Spleen (tissue), 11 donors: Measurements from ENCODE around the gene NOTUM. TPM values are rescaled to one million over a fixed set of nuclear protein-coding genes. Genes with fewer than 3 reads are reported as not detected.

ENCODE experiments used
- DNase-seq: peaks from one replicate; pipeline ENCODE4 v3.0.0-alpha.2; 2020
- H3K27ac ChIP-seq, 8 donors: fragments of 200-600 bp; sonication (generic) in 7 of 8; 1 replicate in 4 of 8; 2 replicates in 4 of 8; pipeline versions ENCODE4 v1.5.0 to v1.8.0; 2016 to 2021; ENCODE audit warnings: inconsistent platforms in 4 of 8, mild to moderate bottlenecking in 4 of 8, moderate library complexity in 1 of 8
- H3K27me3 ChIP-seq, 7 donors: fragments of 200-600 bp; sonication (generic) in 6 of 7; replicated peaks in 1 of 7; 1 replicate in 4 of 7; 2 replicates in 3 of 7; pipeline versions ENCODE4 v1.5.0 to v1.8.0; 2016 to 2021; ENCODE audit warnings: inconsistent platforms in 3 of 7, mild to moderate bottlenecking in 1 of 7
- H3K36me3 ChIP-seq, 6 donors: fragments of 200-600 bp; sonication (generic) in 5 of 6; 1 replicate in 4 of 6; 2 replicates in 2 of 6; pipeline versions ENCODE4 v1.5.0 to v1.8.0; 2016 to 2021; ENCODE audit warnings: inconsistent platforms in 2 of 6
- H3K4me1 ChIP-seq, 6 donors: fragments of 200-600 bp; sonication (generic) in 5 of 6; 1 replicate in 3 of 6; 2 replicates in 3 of 6; pipeline versions ENCODE4 v1.5.0 to v1.8.0; 2016 to 2021; ENCODE audit warnings: inconsistent platforms in 3 of 6
- H3K4me3 ChIP-seq, 8 donors: fragments of 200-600 bp; sonication (generic) in 7 of 8; 1 replicate in 4 of 8; 2 replicates in 4 of 8; pipeline versions ENCODE4 v1.5.0 to v1.8.0; 2016 to 2021; ENCODE audit warnings: inconsistent platforms in 4 of 8, mild to moderate bottlenecking in 4 of 8, moderate library complexity in 2 of 8
- H3K9me3 ChIP-seq, 8 donors: fragments of 200-600 bp; sonication (generic) in 7 of 8; 1 replicate in 4 of 8; 2 replicates in 4 of 8; pipeline versions ENCODE4 v1.5.0 to v1.8.0; 2016 to 2021; ENCODE audit warnings: inconsistent platforms in 4 of 8
- CTCF ChIP-seq, 11 experiments: fragments of 200-600 bp in 7 of 11; fragments of 450-650 bp in 4 of 11; sonication (generic) in 4 of 11; IDR thresholded peaks in 8 of 11; conservative IDR thresholded peaks in 3 of 11; 1 replicate in 7 of 11; 2 replicates in 4 of 11; pipeline versions ENCODE4 v1.4.0 to v1.8.0; 2016 to 2021; ENCODE audit warnings: antibody characterized with exemption in 11 of 11, inconsistent platforms in 4 of 11, mild to moderate bottlenecking in 1 of 11
- POLR2A ChIP-seq, 3 donors: fragments of 450-650 bp; IDR thresholded peaks; one replicate each; pipeline ENCODE4 v1.5.1; 2017; ENCODE audit warnings: antibody characterized with exemption in 3 of 3, mild to moderate bottlenecking in 1 of 3
- POLR2AphosphoS5 ChIP-seq, 3 donors: sonication (generic); formaldehyde crosslinking; IDR thresholded peaks; one replicate each; pipeline ENCODE4 v1.5.1; 2017; ENCODE audit warnings: antibody characterized with exemption in 3 of 3
- WGBS, 5 donors: extraction: QIAGEN DNeasy Blood & Tissue Kit in 3 of 5; methylation state at CpG; one replicate each; pipeline versions ENCODE4 v1.1.5 to v1.1.7; 2013 to 2018; 5-methylcytosine and 5-hydroxymethylcytosine counted together
- intact Hi-C: fragments of 100-400 bp; cut with DNase I; formaldehyde crosslinking; loops from one replicate; pipeline ENCODE4 v1.15.0; 2023; ENCODE audit warnings: low total_unique reads
- polyA plus RNA-seq, 3 donors: library from polyadenylated mRNA; stranded (reverse); fragments of 200-250 nt; gene quantifications; one replicate each; pipeline ENCODE4 v1.2.1, GENCODE V29; 2013
- total RNA-seq, 7 donors: library from RNA; depleted of rRNA in 3 of 7; stranded (reverse); fragments of >200 nt in 3 of 7; fragmentation: NEBNext Ultra II Directional in 4 of 7; extraction: Animal tissue kit (Norgen Biotek cat#: 25700) in 4 of 7; gene quantifications; one replicate each; pipeline versions ENCODE4 v1.1.0 to v1.2.1, GENCODE V29; 2016 to 2021
- donor health status: healthy with polysubstance abuse.
- donor health status: DM: no; HTN: no; CAD: no; lungs with moderate emphysema.
- donor health status: DM: no; HTN: no; CAD: no.
- donor health status: Bipolar disorder and iron deficiency.
- donor health status: healthy.
- donor health status: DM: no; HTN: no; CAD: no.
- donor health status: DM: yes; HTN: yes; CAD: no.

The NOTUM gene
- total and polyA plus RNA-seq, 10 donors, result 0.03 to 0.85 (median 0.11) TPM; not detected in 5

DNA sequence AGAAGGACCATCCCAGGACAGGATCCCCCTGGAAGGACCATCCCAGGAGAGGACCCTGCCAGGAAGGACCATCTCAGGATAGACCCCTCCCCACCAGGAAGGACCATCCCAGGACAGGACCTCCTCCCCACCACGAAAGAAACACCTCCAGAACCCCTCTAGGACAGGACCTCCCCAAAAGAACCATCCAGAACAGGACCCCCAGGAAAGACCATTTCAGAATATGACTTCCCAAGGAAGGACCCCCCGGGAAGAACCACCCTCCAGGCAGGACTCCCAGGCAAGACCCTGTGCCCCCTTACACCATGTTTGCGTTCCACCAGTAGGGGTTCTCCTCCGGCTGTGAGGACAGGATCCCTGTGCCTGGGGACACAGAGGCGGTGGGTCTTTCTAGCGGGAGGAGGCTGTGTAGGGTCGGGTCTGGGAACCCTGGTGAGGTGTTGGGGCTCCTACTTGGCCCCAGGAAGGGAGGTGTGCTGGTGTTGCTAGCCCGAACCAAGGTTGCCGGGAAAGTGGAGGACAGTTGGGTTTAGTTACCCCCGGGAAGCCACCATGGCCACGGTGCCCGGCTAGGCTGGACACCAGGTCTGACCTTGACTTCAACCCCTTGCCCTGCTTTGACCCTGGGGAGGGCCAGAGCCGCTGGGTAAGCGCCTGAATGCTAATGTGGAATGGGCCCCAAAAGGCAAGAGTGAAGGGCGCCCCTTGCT, 2.2 kb downstream of the NOTUM start:
- intact Hi-C loops, result loop anchor here (5.0 kb wide), 1 partner anchor 64 kb away; the partner anchor contains the start of genes CENPX and LRRC45
- H3K4me3 ChIP-seq, result peak overlapping the region in 4 of 8 donors; percentile 48 to 75 (median 54)
- WGBS, 5 donors, result 62 to 77% (median 67%) methylated on average over 11 to 15 of the region's 15 CpGs

GRCh38 chr17:81957691-81958432, 3.1 kb downstream of the NOTUM start:
- DNase-seq, result no peak

More for the DNA sequence above, 2.2 kb downstream of the NOTUM start:
- DNase-seq, result no peak
- H3K4me1 ChIP-seq, result peaks cover 9 to 34% (median 24%) of the 10 kb centered on the region in 6 donors
- H3K27ac ChIP-seq, result no peak overlapping the region
- TF ChIP-seq POLR2A (IDR thresholded peaks at IDR 0.05) (no peak), POLR2AphosphoS5 (IDR thresholded peaks at IDR 0.05) (no peak), CTCF (IDR thresholded peaks at IDR 0.05 in 8 of 11, conservative IDR thresholded peaks at IDR 0.05 in 3 of 11) (no peak)
- no peaks in the 10 kb centered on the region for H3K9me3 ChIP-seq
- peaks cover 4 to 94% (median 59%) of the 10 kb centered on the region in 7 donors for H3K27me3 ChIP-seq
- no peaks in the 10 kb centered on the region for H3K36me3 ChIP-seq

DNA sequence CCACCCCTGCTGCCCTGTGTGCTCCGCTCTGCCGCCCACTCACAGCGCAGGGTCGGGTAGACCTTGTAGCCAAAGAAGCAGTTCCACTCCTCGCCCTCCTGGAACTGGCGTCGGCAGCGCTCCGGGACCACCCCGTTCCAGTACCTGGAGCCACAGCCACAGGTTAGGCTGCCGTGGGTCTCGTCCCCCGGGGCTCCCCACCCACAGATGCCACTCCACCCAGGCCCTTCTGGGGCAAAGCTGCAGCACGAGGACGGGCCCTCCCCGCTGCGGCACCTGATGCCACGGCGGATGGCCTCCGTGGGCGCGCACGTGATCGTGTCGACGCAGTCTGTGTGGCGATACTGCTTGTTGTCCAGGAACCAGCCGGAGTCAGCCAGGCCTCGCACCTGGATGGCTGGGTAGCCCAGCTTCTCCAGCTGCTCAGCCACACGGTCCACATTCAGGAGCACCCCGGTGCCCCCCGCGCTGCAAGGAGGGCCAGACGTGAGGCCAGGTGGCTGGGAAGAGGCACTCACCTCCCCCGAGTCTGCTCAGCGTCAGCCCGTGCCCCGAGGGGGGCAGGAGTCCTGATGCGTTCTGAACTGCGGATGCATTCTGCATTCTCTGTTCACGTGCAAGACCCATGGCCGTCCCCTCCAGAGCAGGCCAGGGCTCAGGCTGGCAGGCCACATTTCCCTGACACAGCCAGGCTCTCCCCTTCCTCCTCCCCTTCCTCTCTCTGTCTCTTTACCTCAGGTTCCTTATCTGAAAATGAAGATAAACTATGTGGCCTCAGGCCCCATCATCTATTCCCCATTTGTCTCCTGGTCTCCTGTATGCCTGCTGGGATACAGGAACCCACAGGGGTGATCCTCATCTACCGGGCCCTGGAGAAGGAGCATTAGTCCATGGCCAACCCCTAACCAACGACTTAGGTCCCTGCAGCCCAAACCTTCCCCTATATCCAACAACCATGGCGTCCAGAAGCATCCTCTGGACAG, 4.1 kb downstream of the NOTUM start:
- Histone ChIP-seq H3K4me3 (no peak overlapping the region), H3K27me3 (peaks cover 3 to 86% (median 46%) of the 10 kb centered on the region in 7 donors), H3K36me3 (no peaks in the 10 kb centered on the region), H3K4me1 (peaks cover 9 to 29% (median 21%) of the 10 kb centered on the region in 6 donors), H3K27ac (no peak overlapping the region), H3K9me3 (no peaks in the 10 kb centered on the region)
- TF ChIP-seq POLR2A (IDR thresholded peaks at IDR 0.05) (no peak), CTCF (IDR thresholded peaks at IDR 0.05 in 8 of 11, conservative IDR thresholded peaks at IDR 0.05 in 3 of 11) (no peak), POLR2AphosphoS5 (IDR thresholded peaks at IDR 0.05) (no peak)
- no peak for DNase-seq
- intact Hi-C loops, result loop anchor here (5.0 kb wide), 1 partner anchor 65 kb away; the partner anchor contains the start of genes CENPX and LRRC45
- WGBS, 5 donors, result 83 to 92% (median 86%) methylated on average over 37 to 45 of the region's 45 CpGs

More at GRCh38 chr17:81957691-81958432, 3.1 kb downstream of the NOTUM start:
- no peak overlapping the region for H3K27ac ChIP-seq
- peaks cover 4 to 93% (median 55%) of the 10 kb centered on the region in 7 donors for H3K27me3 ChIP-seq
- TF ChIP-seq POLR2AphosphoS5 (IDR thresholded peaks at IDR 0.05), result no peak
- TF ChIP-seq CTCF (IDR thresholded peaks at IDR 0.05 in 8 of 11, conservative IDR thresholded peaks at IDR 0.05 in 3 of 11), result no peak
- TF ChIP-seq POLR2A (IDR thresholded peaks at IDR 0.05), result no peak
- intact Hi-C loops, result loop anchor here (5.0 kb wide), 1 partner anchor 64 kb away; the partner anchor contains the start of genes CENPX and LRRC45
- 84 to 90% (median 88%) methylated on average over 15 to 19 of the region's 19 CpGs for WGBS, 5 donors
- no peaks in the 10 kb centered on the region for H3K9me3 ChIP-seq
- peaks cover 9 to 34% (median 24%) of the 10 kb centered on the region in 6 donors for H3K4me1 ChIP-seq
- H3K4me3 ChIP-seq, result no peak overlapping the region
- H3K36me3 ChIP-seq, result no peaks in the 10 kb centered on the region
